ENCODE results near the gene CD81. TPM values are rescaled to one million over a fixed set of nuclear protein-coding genes. Genes with fewer than 3 reads are reported as not detected.
A peak's percentile ranks its signal among the peaks of the same experiment; 100 is the strongest.

Gene CD81
- total and polyA plus RNA-seq, 9 of the 15 experiments (the other 6 are each of a cell fraction or from before 2014, with no cell fraction given): 2.4 to 189 (median 61.7) TPM

DNA sequence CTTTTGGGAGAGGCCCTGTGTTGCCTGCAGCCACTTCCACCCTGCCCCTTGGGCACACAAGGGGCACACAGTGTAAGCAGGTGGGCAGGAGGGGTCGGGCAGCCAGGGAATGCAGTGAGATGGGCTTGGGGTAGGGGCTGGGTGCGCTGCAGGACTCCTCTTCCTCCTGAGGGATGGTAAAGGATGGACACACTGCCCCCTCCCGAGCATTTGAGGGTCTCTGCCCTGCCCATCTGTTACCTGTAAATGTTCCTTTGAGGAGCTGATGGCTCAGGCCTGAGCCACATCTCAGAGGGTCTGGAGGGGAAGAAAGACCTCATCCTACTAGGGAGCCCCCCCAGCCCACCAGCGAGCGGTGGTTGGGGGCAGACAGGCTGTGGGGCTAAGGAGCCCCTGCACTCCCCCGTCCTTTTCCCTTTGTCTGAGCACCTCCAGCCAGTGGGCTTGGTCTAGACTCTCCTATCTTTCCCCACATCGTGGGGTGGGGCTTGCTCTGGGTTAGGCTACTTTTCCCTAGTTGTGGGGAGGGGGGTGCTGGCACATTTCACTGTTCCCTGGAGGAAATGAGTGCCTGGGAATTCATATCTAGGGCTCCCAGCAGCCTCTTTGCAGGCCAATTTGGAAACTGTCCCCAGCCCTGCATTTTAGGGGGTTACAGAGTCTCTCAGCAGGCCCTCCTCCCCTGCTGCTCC is 21.7 kb downstream of the CD81 start (continued):
- TF ChIP-seq ATF7 (IDR thresholded peaks at IDR 0.05): 0 out of 2 replicates have a peak, but pooled peaks have one; percentile 13
- no peak for TF ChIP-seq STAG1 (CRISPR knock-in tag; IDR thresholded peaks at IDR 0.05; ENCODE audit: borderline replicate concordance)
- no peak for TF ChIP-seq ZNF282 (CRISPR knock-in tag; IDR thresholded peaks at IDR 0.05)
- peak; percentile 44; the same call in 1 of the 2 replicates for TF ChIP-seq ZBTB7A (IDR thresholded peaks at IDR 0.05; ENCODE audit: borderline replicate concordance, control insufficient read depth, low read depth, low read length)

- TSS peak; percentile 85 for BruUV-seq (replicated peaks)
- H3K9ac ChIP-seq (ENCODE audit: insufficient read depth in 1 of 2, low read depth in 2 of 2, low read length in 2 of 2): peak overlapping the region; percentile 94 to 98
- peaks cover 28% of the 10 kb centered on the region for H3K79me2 ChIP-seq (ENCODE audit: control insufficient read depth, insufficient read depth, low read length)
- no peaks in the 10 kb centered on the region for H3K27me3 ChIP-seq (ENCODE audit: control insufficient read depth in 2 of 2, insufficient read depth in 2 of 2, low read length in 2 of 2)
- ATAC-seq (peak; percentile 34), DNase-seq (ENCODE audit: extremely low read depth in 1 of 4, low spot score in 3 of 4) (peak in 1 of 4 experiments; percentile 40), FAIRE-seq (no peak)
- in situ Hi-C loops (cut with MboI) (no loop called here), intact Hi-C loops (cut with micrococcal nuclease) (loop anchor here (1.0 to 5.0 kb wide), 2 partner anchors 21 to 92 kb away; no protein-coding TSS in a partner anchor)
- no peaks in the 10 kb centered on the region for H3K9me1 ChIP-seq (ENCODE audit: control insufficient read depth, insufficient read depth, low read length)
- ChIA-PET POLR2A (interaction anchor here (1.2 to 2.3 kb wide), 5 partner anchors 13 to 32 kb away, joined by 3 to 11 read pairs (median 7); partner anchors contain the start of gene CD81), CTCF (ENCODE audit: low intra/inter-chr PET ratio) (interaction anchor here (0.6 to 1.6 kb wide), 5 partner anchors 20 to 132 kb away, joined by 3 to 6 read pairs (median 4); no protein-coding TSS in a partner anchor)
- peak overlapping the region; percentile 75 for H3K4me2 ChIP-seq (ENCODE audit: insufficient read depth, low read length)
- H3K27ac ChIP-seq (ENCODE audit: extremely low read depth, low read depth, low read length): peak overlapping the region; percentile 76
- peak overlapping the region; percentile 71 for H3K4me3 ChIP-seq
- no peaks in the 10 kb centered on the region; the same call in 1 of the 2 replicates for H4K20me1 ChIP-seq (replicated peaks; ENCODE audit: control insufficient read depth, insufficient read depth, low read length)
- no peaks in the 10 kb centered on the region for H3K9me3 ChIP-seq (replicated peaks; ENCODE audit: control insufficient read depth, insufficient read depth, low read depth, low read length)
- peak overlapping the region; percentile 53; the same call in 1 of the 2 replicates for H2AFZ ChIP-seq (ENCODE audit: low read depth, low read length)
- H3K36me3 ChIP-seq (ENCODE audit: control insufficient read depth, insufficient read depth, low read length): peaks cover 55% of the 10 kb centered on the region; the same call in 1 of the 3 replicates
- 3% methylated on average over 23 of the region's 23 CpGs for WGBS (ENCODE audit: insufficient coverage, low coverage, missing lambda C conversion rate)
- H3K4me1 ChIP-seq (replicated peaks in 1 of 2; ENCODE audit: control insufficient read depth in 2 of 2, insufficient read depth in 2 of 2, low read length in 2 of 2): peaks cover 12 to 72% of the 10 kb centered on the region in 2 experiments; a peak in 4 of 5 replicates
- TF ChIP-seq GABPB2 (CRISPR knock-in tag; conservative IDR thresholded peaks at IDR 0.05) (0 out of 2 replicates have a peak, but pooled peaks have one; percentile 6), ZBTB17 (CRISPR knock-in tag; IDR thresholded peaks at IDR 0.05) (peak; percentile 60; the same call in 1 of the 2 replicates), NEUROD1 (IDR thresholded peaks at IDR 0.05; ENCODE audit: borderline replicate concordance, low read depth, low read length, partially characterized antibody) (no peak), KAT7 (CRISPR knock-in tag; IDR thresholded peaks at IDR 0.05; ENCODE audit: borderline replicate concordance) (no peak), ERF (CRISPR knock-in tag; IDR thresholded peaks at IDR 0.05) (no peak), TRIM28 (IDR thresholded peaks at IDR 0.05) (0 out of 2 replicates have a peak, but pooled peaks have one; percentile 10), YY1 (IDR thresholded peaks at IDR 0.05; ENCODE audit: borderline replicate concordance in 1 of 3, control insufficient read depth in 1 of 3, extremely low read depth in 1 of 3, insufficient read depth in 3 of 3, insufficient read length in 1 of 3, insufficient replicate concordance in 2 of 3, low read depth in 1 of 3, low read length in 2 of 3) (peak in 2 of 3 experiments; percentile 19 to 59), RBBP5 (IDR thresholded peaks at IDR 0.05; ENCODE audit: borderline replicate concordance, insufficient read depth, low read length, poor library complexity, severe bottlenecking) (peak; percentile 8), ZNF717 (CRISPR knock-in tag; IDR thresholded peaks at IDR 0.05) (0 out of 2 replicates have a peak, but pooled peaks have one; percentile 10), BRF2 (IDR thresholded peaks at IDR 0.05; ENCODE audit: borderline replicate concordance, insufficient read depth, insufficient read length) (no peak), HNRNPL (IDR thresholded peaks at IDR 0.05; ENCODE audit: low read depth, low read length) (no peak)
- TF ChIP-seq, protein P1, sequence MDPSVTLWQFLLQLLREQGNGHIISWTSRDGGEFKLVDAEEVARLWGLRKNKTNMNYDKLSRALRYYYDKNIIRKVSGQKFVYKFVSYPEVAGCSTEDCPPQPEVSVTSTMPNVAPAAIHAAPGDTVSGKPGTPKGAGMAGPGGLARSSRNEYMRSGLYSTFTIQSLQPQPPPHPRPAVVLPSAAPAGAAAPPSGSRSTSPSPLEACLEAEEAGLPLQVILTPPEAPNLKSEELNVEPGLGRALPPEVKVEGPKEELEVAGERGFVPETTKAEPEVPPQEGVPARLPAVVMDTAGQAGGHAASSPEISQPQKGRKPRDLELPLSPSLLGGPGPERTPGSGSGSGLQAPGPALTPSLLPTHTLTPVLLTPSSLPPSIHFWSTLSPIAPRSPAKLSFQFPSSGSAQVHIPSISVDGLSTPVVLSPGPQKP (CRISPR knock-in tag; IDR thresholded peaks at IDR 0.05): peak; percentile 77; the same call in 1 of the 2 replicates
Observed at GRCh38 chr11:2399488-2400068, 22.5 kb downstream of the CD81 start.
